Type B pancreatic cell (in vitro differentiated cells): ENCODE data around the gene SLC38A11. TPM values are rescaled to one million over a fixed set of nuclear protein-coding genes. Genes with fewer than 3 reads are reported as not detected.

ENCODE experiments used
- DNase-seq: peaks from one replicate; pipeline ENCODE4 v3.0.0; 2021; ENCODE audit warnings: mixed read lengths; ENCODE audit not compliant: unreplicated experiment; ENCODE audit errors: extremely low spot score
- H3K27ac Mint-ChIP-seq: 2 replicates; pipeline ENCODE4 v1.8.0; 2021; ENCODE audit warnings: mild to moderate bottlenecking, mixed read lengths
- H3K27me3 Mint-ChIP-seq: 2 replicates; pipeline ENCODE4 v1.8.0; 2021; ENCODE audit warnings: mixed read lengths
- H3K36me3 Mint-ChIP-seq: 2 replicates; pipeline ENCODE4 v1.8.0; 2021; ENCODE audit warnings: mixed read lengths
- H3K4me1 Mint-ChIP-seq: one replicate; pipeline ENCODE4 v1.8.0; 2021; ENCODE audit warnings: mixed read lengths; ENCODE audit not compliant: unreplicated experiment
- H3K4me3 Mint-ChIP-seq: 2 replicates; pipeline ENCODE4 v1.8.0; 2021; ENCODE audit warnings: mild to moderate bottlenecking, mixed read lengths
- H3K9me3 Mint-ChIP-seq: 2 replicates; pipeline ENCODE4 v1.8.0; 2021; ENCODE audit warnings: mixed read lengths
- total RNA-seq: library from RNA; stranded (reverse); gene quantifications from 2 replicates; pipeline ENCODE4 v1.2.1, GENCODE V29; 2021; ENCODE audit warnings: low replicate concordance
- TF ChIP-seq, protein P1 (sequence below): fragments of 200-600 bp; sonication (generic); conservative IDR thresholded peaks from 2 replicates; pipeline ENCODE4 v1.5.0; 2021; ENCODE audit warnings: antibody characterized with exemption, mild to moderate bottlenecking

Gene SLC38A11
- total RNA-seq, 1 donor from 2014 or later: 3.7 TPM

DNA sequence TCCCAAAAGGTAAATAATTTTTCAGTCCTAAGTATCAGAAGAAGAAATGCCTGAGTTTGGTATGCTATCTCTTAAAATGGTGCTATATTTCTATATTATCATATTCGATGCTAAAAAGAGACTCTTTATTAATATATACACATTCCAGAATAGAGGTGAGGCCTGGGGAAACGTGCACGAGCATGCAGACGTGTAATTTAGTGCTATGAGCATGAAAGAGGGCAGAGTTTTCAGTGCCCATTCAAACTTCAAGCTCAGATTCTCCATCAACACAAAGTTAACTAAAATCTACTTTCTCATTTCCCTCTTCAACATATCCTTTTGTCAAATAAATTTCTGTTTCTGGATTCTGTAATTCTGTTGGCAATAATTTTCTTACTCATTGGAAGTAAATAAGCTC, 108.0 kb downstream of the SLC38A11 start:
- no peaks in the 10 kb centered on the region for H3K36me3 Mint-ChIP-seq
- peaks cover 12% of the 10 kb centered on the region for H3K4me1 Mint-ChIP-seq
- no peaks in the 10 kb centered on the region for H3K9me3 Mint-ChIP-seq
- H3K4me3 Mint-ChIP-seq: no peak overlapping the region
- no peak overlapping the region for H3K27ac Mint-ChIP-seq
- H3K27me3 Mint-ChIP-seq: no peaks in the 10 kb centered on the region
- TF ChIP-seq, protein P1, sequence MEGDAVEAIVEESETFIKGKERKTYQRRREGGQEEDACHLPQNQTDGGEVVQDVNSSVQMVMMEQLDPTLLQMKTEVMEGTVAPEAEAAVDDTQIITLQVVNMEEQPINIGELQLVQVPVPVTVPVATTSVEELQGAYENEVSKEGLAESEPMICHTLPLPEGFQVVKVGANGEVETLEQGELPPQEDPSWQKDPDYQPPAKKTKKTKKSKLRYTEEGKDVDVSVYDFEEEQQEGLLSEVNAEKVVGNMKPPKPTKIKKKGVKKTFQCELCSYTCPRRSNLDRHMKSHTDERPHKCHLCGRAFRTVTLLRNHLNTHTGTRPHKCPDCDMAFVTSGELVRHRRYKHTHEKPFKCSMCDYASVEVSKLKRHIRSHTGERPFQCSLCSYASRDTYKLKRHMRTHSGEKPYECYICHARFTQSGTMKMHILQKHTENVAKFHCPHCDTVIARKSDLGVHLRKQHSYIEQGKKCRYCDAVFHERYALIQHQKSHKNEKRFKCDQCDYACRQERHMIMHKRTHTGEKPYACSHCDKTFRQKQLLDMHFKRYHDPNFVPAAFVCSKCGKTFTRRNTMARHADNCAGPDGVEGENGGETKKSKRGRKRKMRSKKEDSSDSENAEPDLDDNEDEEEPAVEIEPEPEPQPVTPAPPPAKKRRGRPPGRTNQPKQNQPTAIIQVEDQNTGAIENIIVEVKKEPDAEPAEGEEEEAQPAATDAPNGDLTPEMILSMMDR: no peak
- no peak for DNase-seq

DNA sequence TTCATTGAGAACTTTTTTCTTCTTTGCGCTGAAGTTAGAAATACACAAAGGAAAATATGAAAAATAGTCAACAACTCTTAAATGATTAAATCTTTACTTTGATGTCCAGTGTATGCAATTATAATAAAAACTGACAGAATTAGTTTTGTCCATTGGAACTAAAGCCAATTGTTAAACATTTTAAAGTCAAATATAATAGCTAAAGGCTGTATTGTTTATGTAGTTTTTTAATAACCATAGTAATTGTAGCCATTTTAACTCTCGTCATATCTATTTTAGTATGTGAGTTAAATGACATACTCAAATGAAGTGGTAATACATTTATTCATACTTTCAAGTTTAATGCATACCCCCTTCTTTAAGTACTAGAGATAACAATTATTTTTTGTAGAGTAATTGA, 109.0 kb downstream of the SLC38A11 start:
- no peaks in the 10 kb centered on the region for H3K27me3 Mint-ChIP-seq
- no peak overlapping the region for H3K27ac Mint-ChIP-seq
- H3K9me3 Mint-ChIP-seq: no peaks in the 10 kb centered on the region
- TF ChIP-seq, protein P1: no peak
- H3K36me3 Mint-ChIP-seq: no peaks in the 10 kb centered on the region
- no peak for DNase-seq
- H3K4me1 Mint-ChIP-seq: peaks cover 12% of the 10 kb centered on the region
- no peak overlapping the region for H3K4me3 Mint-ChIP-seq

Other genes with a start within 250 kb of the SLC38A11 start
- gene COBLL1, start 113.7 kb downstream of the SLC38A11 start, total RNA-seq: 28.2 and 32.1 TPM in 2 replicates
- 2.8 and 8.2 TPM in 2 replicates for gene SCN3A, start 248.5 kb upstream of the SLC38A11 start, total RNA-seq